GM12873 (cell line): ENCODE data around the gene RASSF9.

Source experiments
- TF ChIP-seq, protein P1 (sequence below): IDR thresholded peaks from 2 replicates; pipeline ENCODE4 v1.5.1; 2012; ENCODE audit warnings: low read depth, mild to moderate bottlenecking, moderate library complexity, low read length, control low read depth; ENCODE audit not compliant: insufficient read depth; ENCODE audit errors: missing control alignments

RASSF9 gene

DNA sequence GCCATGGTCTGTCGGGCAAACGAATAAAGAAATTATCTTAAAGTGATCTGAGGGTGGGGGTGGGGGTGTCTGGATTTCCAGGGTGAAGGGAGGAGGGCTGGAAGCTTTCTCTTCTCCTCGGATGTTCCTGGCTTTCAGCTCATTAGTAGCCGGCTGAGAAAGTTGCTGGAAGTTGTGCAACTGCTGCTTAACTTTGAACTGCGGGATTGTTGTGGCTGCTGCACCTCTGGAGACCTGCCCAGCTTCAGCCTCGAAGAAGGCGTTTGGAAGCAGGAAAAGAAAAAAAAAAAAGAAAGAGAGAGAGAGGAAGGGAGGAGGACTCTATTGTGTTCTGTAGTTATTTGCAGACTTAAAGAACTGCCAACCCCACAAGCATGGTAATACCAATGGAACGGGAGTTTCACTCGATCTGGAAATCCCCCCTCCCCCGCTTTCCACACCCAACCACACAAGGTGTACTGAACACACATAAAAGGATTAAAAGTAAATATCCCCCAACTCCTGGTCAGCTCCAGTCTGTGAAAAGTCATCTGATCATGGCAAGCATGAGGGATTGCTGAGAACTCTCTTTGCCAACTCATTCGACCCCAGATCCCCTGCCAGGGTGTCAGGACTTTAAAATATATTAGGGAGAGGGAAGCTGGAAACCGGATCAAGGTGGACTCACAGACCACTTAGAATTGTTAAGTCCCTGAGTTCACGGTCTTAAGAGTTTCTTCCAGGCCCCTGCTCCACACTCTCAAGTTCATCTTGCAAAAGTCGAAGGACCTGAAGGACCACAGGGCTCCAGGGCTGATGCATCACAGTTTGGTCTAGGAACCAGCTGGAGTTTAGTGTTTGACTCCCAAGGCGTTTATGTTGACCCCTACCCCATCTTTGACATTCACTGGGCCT, at the start of gene RASSF9:
RASSF9 (minus strand) TSS at position 213 of the 894 bp plus-strand sequence; CDS start at position 5, 208 bp downstream.
- TF ChIP-seq, protein P1, sequence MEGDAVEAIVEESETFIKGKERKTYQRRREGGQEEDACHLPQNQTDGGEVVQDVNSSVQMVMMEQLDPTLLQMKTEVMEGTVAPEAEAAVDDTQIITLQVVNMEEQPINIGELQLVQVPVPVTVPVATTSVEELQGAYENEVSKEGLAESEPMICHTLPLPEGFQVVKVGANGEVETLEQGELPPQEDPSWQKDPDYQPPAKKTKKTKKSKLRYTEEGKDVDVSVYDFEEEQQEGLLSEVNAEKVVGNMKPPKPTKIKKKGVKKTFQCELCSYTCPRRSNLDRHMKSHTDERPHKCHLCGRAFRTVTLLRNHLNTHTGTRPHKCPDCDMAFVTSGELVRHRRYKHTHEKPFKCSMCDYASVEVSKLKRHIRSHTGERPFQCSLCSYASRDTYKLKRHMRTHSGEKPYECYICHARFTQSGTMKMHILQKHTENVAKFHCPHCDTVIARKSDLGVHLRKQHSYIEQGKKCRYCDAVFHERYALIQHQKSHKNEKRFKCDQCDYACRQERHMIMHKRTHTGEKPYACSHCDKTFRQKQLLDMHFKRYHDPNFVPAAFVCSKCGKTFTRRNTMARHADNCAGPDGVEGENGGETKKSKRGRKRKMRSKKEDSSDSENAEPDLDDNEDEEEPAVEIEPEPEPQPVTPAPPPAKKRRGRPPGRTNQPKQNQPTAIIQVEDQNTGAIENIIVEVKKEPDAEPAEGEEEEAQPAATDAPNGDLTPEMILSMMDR = no peak

DNA sequence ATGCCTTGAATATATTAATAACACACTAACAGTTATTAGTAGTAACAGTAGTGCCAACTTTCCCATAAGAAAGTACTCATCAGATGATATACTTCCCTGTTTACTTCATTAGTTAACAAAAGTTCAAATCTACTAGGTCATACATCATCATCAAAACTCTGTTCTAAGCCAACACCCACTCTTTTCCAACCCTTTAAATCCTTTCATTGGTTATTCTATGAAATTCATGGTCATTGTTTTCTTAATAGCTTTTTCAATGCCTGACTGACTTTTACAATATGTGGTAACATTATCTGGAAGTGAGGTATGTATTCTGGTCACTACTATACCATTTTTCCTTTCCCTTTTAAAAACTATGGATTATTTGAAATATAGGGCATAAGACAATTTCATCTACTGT, 47.6 kb upstream of the RASSF9 start:
- TF ChIP-seq, protein P1 = no peak

DNA sequence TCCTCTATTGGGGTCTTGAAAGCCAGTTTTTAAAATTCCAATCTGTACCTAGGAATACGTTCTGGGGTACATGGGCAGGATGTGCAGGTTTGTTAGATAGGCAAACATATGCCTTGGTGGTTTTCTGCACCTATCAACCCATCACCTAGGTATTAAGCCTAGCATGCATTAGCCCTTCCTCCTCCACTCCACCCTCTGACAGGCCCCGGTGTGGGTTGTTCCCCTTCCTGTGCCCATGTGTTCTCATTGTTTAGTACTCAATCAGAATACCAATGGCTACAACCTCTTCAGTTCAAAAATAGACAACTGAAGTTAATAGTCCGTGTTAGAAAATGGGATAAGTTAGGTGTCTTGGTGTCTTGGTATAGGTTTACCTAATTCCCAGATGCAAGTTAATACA, 41.2 kb upstream of the RASSF9 start:
- TF ChIP-seq, protein P1 = no peak

DNA sequence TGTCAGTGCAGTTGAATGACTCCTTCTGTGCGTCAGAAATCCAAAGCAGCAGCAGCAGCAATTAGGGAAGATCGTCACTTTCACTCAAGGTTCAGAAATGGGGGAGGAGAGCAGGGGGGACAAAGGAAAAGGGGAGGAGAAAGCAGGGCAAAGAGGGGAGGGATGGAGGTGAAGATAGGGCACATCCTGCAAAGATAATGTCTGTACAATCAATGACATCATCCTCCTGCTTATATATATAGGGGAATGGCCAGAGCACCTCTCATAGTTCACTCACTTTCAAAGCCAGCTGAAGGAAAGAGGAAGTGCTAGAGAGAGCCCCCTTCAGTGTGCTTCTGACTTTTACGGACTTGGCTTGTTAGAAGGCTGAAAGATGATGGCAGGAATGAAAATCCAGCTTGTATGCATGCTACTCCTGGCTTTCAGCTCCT, 37.8 kb upstream of the RASSF9 start, which contains the start of gene NTS:
NTS (plus strand) TSS at position 265 of the 431 bp plus-strand sequence; CDS start at position 374, 109 bp downstream.
- TF ChIP-seq, protein P1 = no peak

DNA sequence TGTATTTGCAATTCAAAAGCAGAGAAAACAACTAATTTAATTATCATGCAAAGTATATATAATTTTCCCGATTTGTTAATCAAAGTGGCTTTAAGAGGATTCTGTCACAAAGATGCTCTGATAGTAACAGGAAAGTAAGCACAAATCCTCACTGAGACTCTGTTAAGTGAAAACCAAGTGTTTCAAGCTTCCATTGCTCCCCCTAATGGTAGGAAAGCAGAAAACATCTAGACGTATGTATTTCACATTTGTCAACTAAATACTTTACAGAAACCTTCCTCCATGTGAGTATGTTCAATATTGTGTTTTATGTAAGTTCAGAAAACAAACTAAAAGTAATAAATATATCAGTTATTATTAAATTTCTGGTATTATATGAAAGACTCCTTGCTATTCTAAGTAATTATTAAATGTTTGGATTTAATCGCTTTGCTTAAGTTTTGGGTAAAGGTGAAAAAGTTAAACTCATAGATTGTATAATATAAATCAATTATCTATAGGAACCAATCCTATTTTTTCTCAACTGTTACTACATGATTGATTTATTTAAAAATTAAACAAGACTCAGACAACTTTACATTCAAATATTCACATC, 36.4 kb upstream of the RASSF9 start:
- TF ChIP-seq, protein P1 = peak; percentile 78

DNA sequence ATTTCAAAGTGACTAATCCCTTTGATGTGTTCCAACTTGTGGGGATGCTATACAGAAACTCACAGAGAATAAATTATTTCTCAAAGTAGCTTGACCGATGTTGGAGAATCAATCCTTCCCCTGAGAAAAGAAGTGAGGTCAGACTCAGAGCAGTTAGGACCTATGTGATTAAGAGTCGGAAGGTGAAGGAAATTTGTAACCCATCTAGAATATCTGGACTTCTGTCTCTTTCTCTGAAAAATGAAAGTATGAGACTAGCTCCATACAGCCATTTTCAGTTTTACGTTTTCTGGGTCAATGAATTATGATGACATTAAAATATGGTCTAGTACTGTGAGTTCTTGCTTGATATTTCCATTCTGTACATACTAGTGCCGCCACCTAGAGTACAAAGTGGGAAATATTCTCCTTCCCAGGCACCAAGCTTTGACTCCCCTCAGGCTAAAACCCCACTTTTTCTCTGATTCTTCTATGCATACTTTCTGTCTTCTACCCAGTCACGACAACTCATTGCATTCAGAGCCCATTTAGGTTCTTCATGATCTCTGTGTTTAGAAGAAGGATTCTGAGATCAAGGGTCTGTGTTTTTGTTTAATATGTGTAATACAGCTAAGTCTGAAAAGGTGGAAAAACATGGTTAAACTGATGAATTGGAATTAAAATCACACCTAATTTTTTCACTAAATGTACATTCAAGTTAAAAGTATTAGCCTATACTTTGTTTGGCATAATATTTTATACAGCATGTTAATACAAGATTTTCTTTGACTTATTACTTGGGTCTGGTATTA, 31.0 kb upstream of the RASSF9 start:
- TF ChIP-seq, protein P1 = peak; percentile 76

DNA sequence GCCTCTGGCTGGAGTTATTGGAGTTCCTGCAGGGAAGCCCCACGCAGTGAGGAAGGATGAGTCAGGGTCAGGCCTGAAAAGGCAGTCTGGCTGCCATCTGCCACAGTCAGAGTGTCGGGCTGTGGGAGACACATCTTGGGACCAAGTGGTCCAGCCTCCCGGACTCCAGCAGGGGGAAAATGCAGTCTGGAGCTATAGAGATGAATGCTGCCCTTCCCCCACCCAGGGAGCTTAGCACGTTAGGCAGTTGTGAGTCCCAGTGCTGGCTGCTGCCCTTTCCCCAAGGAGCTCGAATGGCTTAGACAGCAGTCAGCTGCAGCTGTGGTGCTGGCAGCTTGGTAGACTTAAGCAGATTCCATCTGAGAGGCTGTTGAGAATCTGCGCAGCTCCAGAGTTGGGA, 29.7 kb upstream of the RASSF9 start:
- TF ChIP-seq, protein P1 = no peak
